Upper lobe of left lung (tissue), 6 donors: ENCODE results near the gene ZFP69. TPM values are rescaled to one million over a fixed set of nuclear protein-coding genes. Genes with fewer than 3 reads are reported as not detected.

ENCODE experiments used
- ATAC-seq, 2 donors: fragments of 200-7000 bp; cut with Tn5 transposase; one replicate each; pipeline ENCODE4 v1.9.1; 2022; ENCODE audit warnings: mild to moderate bottlenecking in 2 of 2, moderate library complexity in 2 of 2; ENCODE audit not compliant: low FRiP score in 2 of 2
- DNase-seq, 2 donors: peaks; one replicate each; pipeline ENCODE4 v3.0.0-alpha.2; 2019 to 2020
- H3K27ac ChIP-seq, 4 donors: fragments of 200-600 bp; sonication (generic); one replicate each; pipeline ENCODE4 v1.5.1; 2016 to 2019
- H3K27me3 ChIP-seq, 4 donors: fragments of 200-600 bp; sonication (generic); one replicate each; pipeline ENCODE4 v1.5.1; 2017 to 2019
- H3K36me3 ChIP-seq, 4 donors: fragments of 200-600 bp; sonication (generic); one replicate each; pipeline ENCODE4 v1.5.1; 2016 to 2019
- H3K4me1 ChIP-seq, 4 donors: fragments of 200-600 bp; sonication (generic); one replicate each; pipeline ENCODE4 v1.5.1; 2018 to 2019
- H3K4me3 ChIP-seq, 4 donors: fragments of 200-600 bp; sonication (generic); one replicate each; pipeline ENCODE4 v1.5.1; 2017 to 2019; ENCODE audit warnings: mild to moderate bottlenecking in 2 of 4, moderate library complexity in 1 of 4
- H3K9me3 ChIP-seq, 4 donors: fragments of 200-600 bp; sonication (generic); one replicate each; pipeline ENCODE4 v1.5.1; 2018 to 2019
- EP300 ChIP-seq, 4 donors: sonication (generic); formaldehyde crosslinking; IDR thresholded peaks; one replicate each; pipeline ENCODE4 v1.5.1; 2017; ENCODE audit warnings: antibody characterized with exemption in 4 of 4, control low read depth in 2 of 4
- POLR2A ChIP-seq, 4 donors: fragments of 450-650 bp; IDR thresholded peaks; one replicate each; pipeline ENCODE4 v1.5.1; 2016 to 2017; ENCODE audit warnings: antibody characterized with exemption in 4 of 4, mild to moderate bottlenecking in 2 of 4
- POLR2AphosphoS5 ChIP-seq, 2 donors: sonication (generic); formaldehyde crosslinking; IDR thresholded peaks; one replicate each; pipeline ENCODE4 v1.5.1; 2017; ENCODE audit warnings: antibody characterized with exemption in 2 of 2
- WGBS, 2 donors: methylation state at CpG; one replicate each; pipeline ENCODE4 v1.1.5; 2017 to 2018; 5-methylcytosine and 5-hydroxymethylcytosine counted together
- total RNA-seq, 6 donors: library from RNA; depleted of rRNA in 4 of 6; stranded (reverse); fragments of >200 nt in 4 of 6; gene quantifications; one replicate each; pipeline versions ENCODE4 v1.1.0 to v1.2.1, GENCODE V29; 2016 to 2021
- TF ChIP-seq, protein P1 (sequence below), 6 experiments: fragments of 450-650 bp in 4 of 6; fragments of 200-600 bp in 2 of 6; sonication (generic) in 2 of 6; IDR thresholded peaks; one replicate each; pipeline ENCODE4 v1.5.1; 2016 to 2019; ENCODE audit warnings: antibody characterized with exemption in 6 of 6
- donor health status: DM: no; HTN: no; CAD: no; lungs with moderate emphysema.
- donor health status: DM: no; HTN: yes; CAD: no; lungs with severe emphysema.

ZFP69 gene
- total RNA-seq, 6 donors from 2014 or later, result 1.3 to 5.2 (median 3.1) TPM

DNA sequence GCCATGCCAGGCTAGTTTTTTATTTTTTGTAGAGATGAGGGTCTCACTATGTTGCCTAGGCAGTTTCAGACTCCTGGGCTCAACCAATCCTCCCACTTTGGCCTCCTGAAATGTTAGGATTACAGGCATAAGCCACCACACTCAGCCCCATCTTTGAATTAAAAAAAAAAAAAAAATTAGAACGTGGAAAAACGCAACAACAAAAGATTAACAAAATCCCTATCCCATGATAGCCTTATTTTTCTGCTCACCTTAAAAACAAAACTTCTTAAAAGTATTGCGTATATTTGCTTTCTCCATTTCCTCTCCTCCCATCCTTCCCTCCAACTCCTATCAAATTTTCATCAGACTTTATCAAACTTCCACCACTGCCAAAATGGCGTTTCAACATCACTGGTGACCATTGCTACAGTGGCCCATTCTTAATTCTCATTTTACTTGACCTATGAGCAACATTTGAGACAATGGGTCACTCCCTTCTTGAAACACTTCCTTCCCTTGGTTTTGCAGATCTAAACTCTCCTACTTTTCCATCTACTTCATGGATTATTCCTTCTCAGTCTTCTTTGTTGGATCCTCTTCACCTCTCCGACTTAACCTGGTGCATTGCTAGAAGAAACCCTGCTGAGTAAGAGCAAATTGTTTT lies 53.8 kb downstream of the ZFP69 start:
- no peaks in the 10 kb centered on the region for H3K36me3 ChIP-seq
- no peaks in the 10 kb centered on the region for H3K9me3 ChIP-seq
- peak overlapping the region; percentile 22 to 68 (median 57) for H3K4me3 ChIP-seq
- TF ChIP-seq POLR2AphosphoS5 (IDR thresholded peaks at IDR 0.05) (no peak), POLR2A (IDR thresholded peaks at IDR 0.05) (no peak), EP300 (IDR thresholded peaks at IDR 0.05) (no peak)
- TF ChIP-seq, protein P1, sequence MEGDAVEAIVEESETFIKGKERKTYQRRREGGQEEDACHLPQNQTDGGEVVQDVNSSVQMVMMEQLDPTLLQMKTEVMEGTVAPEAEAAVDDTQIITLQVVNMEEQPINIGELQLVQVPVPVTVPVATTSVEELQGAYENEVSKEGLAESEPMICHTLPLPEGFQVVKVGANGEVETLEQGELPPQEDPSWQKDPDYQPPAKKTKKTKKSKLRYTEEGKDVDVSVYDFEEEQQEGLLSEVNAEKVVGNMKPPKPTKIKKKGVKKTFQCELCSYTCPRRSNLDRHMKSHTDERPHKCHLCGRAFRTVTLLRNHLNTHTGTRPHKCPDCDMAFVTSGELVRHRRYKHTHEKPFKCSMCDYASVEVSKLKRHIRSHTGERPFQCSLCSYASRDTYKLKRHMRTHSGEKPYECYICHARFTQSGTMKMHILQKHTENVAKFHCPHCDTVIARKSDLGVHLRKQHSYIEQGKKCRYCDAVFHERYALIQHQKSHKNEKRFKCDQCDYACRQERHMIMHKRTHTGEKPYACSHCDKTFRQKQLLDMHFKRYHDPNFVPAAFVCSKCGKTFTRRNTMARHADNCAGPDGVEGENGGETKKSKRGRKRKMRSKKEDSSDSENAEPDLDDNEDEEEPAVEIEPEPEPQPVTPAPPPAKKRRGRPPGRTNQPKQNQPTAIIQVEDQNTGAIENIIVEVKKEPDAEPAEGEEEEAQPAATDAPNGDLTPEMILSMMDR (IDR thresholded peaks at IDR 0.05), result no peak
- H3K4me1 ChIP-seq, result peaks cover 14 to 20% (median 15%) of the 10 kb centered on the region in 4 donors
- WGBS, 2 donors, result 24 to 36% methylated on average over 5 of the region's 5 CpGs
- no peaks in the 10 kb centered on the region for H3K27me3 ChIP-seq
- H3K27ac ChIP-seq, result peak overlapping the region; percentile 82 to 89 (median 83)
- peak in 1 of 2 donors; percentile 55 for ATAC-seq
- no peak for DNase-seq

DNA sequence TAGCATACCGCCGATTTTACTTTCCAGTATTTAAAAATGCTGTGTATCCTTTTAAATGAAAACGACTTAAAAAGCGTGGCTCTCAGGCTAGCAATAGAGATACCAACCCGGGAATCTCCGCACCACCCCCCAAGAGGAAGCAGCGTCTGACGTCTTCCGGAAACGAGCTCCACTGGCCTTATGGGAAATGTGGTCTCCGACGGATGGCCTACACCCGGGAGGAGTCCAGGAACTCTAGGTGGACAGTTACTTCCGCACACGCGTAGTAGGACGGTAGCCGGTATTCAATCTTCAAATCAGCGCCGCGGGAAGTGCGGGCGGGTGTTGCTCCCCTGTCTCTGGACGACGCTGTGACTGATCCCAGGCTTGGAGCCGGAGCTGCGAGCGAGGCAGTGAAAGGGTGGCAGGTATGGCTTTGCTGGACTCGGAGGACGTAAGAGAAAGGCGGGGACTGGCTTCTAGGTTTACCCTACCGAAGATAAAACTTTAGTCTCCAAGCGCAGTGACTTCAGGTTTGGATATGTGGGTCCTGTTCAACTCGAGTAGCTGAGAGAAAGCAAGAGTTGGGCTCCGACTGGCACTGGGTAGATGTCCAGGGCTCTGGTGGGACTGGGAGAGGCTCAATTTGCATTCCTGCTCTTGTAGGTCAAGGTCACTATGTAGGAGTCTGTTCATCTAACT lies 54.4 kb downstream of the ZFP69 start, which contains the start of gene ZNF684:
Gene ZNF684, plus strand, starts transcription at position 257 of the 681 bp plus-strand sequence. CDS start 1,530 bp downstream, outside the sequence.
- Histone ChIP-seq H3K27ac (peak within 1 kb of the TSS; percentile 82 to 89 (median 83)), H3K4me3 (peak within 1 kb of the TSS; percentile 46 to 68 (median 57)), H3K9me3 (no peaks in the 10 kb centered on the region), H3K4me1 (peaks cover 14 to 20% (median 15%) of the 10 kb centered on the region in 4 donors), H3K27me3 (no peaks in the 10 kb centered on the region), H3K36me3 (no peaks in the 10 kb centered on the region)
- peak; percentile 81 to 94 for DNase-seq
- peak; percentile 99 to 100 for ATAC-seq
- 0 to 2% methylated on average over 13 to 33 of the region's 35 CpGs for WGBS, 2 donors
- TF ChIP-seq POLR2A (IDR thresholded peaks at IDR 0.05) (peak in 1 of 4 donors; percentile 65), POLR2AphosphoS5 (IDR thresholded peaks at IDR 0.05) (peak; percentile 86)
- TF ChIP-seq, protein P1 (IDR thresholded peaks at IDR 0.05), result no peak

DNA sequence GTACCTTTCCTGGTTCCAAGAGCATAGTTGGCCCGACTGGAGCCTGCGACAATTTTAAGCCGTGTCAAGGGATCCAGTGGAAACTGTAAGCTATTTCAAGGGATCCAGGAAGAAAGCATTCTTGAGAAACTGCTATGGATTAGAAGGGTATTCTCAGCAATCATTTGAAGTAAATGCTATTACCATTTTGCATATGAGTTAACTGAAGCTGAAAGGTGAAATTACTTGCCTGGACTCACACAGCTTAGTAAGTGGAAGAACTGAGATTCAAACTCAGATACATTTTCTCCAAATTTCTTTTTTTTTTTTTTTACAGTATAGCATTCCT lies 54.9 kb downstream of the ZFP69 start:
- no peaks in the 10 kb centered on the region for H3K9me3 ChIP-seq
- 0 to 2% methylated on average over 3 of the region's 3 CpGs for WGBS, 2 donors
- DNase-seq, result no peak
- TF ChIP-seq, protein P1 (IDR thresholded peaks at IDR 0.05), result no peak
- no peak for TF ChIP-seq POLR2A (IDR thresholded peaks at IDR 0.05)
- no peak for TF ChIP-seq POLR2AphosphoS5 (IDR thresholded peaks at IDR 0.05)
- TF ChIP-seq EP300 (IDR thresholded peaks at IDR 0.05), result no peak
- peak overlapping the region; percentile 82 to 89 (median 83) for H3K27ac ChIP-seq
- no peaks in the 10 kb centered on the region for H3K36me3 ChIP-seq
- no peaks in the 10 kb centered on the region for H3K27me3 ChIP-seq
- ATAC-seq, result no peak
- H3K4me3 ChIP-seq, result peak overlapping the region; percentile 46 to 68 (median 57)
- H3K4me1 ChIP-seq, result peaks cover 14 to 20% (median 15%) of the 10 kb centered on the region in 4 donors

DNA sequence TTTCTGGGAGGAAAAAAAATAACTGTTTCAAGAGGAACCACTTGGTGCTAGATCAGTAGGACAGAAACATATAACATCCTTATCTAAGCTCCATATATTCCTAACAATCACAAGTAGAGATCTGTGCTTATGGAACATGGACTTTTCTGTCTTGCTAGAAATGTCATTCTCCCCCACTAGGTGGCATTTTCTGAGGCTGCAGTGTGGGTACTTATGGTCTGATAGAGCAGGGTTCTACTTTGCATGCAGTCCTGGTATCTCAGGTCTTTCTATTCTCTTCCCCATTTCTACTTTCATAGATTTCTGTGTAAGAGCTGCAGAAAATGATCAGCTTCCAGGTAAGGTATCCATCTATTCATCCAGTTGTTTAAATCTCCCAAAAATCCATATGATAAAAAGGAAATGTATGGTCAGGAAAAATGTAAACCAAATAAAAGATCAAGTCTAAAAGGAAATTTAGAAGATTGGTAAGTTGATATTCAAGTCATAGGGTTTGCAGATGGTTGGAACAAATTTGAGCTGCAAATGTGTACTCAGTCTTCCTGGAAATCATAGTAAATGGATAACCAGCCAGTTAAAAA lies 55.8 kb downstream of the ZFP69 start:
- DNase-seq (no peak), ATAC-seq (peak in 1 of 2 donors; percentile 51)
- Histone ChIP-seq H3K4me1 (peaks cover 14 to 20% (median 15%) of the 10 kb centered on the region in 4 donors), H3K27me3 (no peaks in the 10 kb centered on the region), H3K9me3 (no peaks in the 10 kb centered on the region), H3K4me3 (no peak overlapping the region), H3K27ac (no peak overlapping the region), H3K36me3 (no peaks in the 10 kb centered on the region)
- TF ChIP-seq EP300 (IDR thresholded peaks at IDR 0.05) (no peak), POLR2AphosphoS5 (IDR thresholded peaks at IDR 0.05) (no peak), POLR2A (IDR thresholded peaks at IDR 0.05) (no peak)
- TF ChIP-seq, protein P1 (IDR thresholded peaks at IDR 0.05), result peak; percentile 26 to 51 (median 46)
